Activated CD4-positive, alpha-beta T cell treated with anti-CD3 and anti-CD28 coated beads, Interleukin-2, amount 50 U/mL, for 24 hours (primary cell): ENCODE measurements around the gene ZDHHC20.
"Not testable (repeated sequence)": the region's sequence is repeated elsewhere in the genome, so short reads cannot be mapped to it uniquely, and the experiment has no call there.

ENCODE experiments used
- DNase-seq, 2 donors: peaks; one replicate each; pipeline ENCODE4 v3.0.0-alpha.2; 2020; ENCODE audit warnings: low read depth in 1 of 2, low spot score in 1 of 2

Gene ZDHHC20

DNA sequence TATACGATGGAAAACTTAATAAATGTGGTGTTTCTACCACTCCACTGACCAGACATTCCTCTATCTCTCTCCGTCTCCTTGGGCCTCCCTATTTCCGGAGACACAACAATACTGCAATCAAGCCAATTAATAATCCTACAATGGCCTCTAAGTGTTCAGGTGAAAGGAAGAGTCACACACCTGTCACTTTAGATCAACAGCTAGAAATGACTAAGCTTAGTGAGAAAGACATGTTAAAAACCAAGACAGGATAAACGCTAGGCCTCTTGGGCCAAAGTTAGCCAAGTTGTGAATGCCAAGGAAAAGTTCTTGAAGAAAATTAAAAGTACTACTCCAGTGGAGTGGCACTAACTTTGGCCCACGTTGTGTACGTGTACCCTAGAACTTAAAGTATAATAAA is 22.5 kb downstream of the ZDHHC20 start:
- no peak for DNase-seq

DNA sequence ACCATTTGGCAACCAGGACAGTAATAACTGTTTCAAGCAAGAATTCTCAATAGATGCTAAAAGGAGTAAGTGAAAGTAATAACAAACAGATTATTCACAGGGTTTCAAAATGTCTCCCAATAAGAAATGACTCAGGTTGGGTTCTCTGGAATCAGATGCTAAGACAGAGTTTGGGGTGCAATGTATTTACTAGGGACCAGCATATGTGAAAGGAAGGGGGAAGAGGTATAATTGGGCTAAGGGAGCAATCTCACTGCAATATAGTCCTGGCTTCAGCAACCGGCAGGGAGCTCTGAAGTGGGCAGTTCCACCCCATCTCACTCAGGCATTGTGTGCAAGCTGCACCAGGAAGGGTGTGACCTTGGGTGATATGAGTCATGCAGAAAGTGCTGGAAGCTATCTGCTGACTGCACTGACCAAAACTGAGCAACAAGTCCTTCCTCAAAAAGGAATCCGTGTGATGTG is 23.4 kb downstream of the ZDHHC20 start:
- peak in 1 of 2 donors; percentile 35 for DNase-seq

DNA sequence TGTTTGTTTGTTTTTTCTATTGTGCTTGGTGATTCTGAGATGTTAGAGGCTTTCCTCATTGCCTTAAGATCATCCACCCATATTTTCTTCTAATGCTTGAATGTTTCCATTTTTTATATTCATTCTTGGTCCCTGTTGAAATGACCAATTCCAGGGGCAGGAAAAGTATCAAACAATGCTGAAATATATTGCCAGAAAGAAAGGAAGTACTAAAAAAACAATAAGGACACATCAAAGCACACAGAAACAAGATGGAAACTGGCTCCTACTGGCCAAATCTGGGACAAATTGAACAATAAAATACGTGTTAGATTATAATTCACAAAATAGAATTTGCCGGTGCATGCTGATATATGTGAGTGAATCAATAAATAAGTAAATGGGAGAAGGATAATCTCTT is 23.9 kb downstream of the ZDHHC20 start:
- DNase-seq = no peak

DNA sequence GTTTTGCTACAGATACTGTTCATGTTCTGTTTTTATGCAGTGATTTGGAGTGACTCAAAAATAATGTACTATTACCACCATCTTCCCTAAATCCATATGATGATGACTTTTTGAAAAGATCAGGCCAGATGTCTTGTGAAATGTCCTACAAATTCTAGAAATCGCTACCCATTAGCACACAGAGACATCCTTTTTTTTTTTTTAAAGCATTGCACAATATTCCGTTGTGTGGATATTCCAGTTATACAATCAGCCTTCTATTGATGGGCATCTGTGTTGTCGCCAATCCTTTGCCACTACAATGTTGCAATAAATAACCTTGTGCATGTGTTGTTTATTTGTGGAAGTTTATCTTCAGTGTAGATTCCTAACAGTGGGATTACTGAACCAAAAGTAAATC is 24.5 kb downstream of the ZDHHC20 start:
- DNase-seq = no peak

DNA sequence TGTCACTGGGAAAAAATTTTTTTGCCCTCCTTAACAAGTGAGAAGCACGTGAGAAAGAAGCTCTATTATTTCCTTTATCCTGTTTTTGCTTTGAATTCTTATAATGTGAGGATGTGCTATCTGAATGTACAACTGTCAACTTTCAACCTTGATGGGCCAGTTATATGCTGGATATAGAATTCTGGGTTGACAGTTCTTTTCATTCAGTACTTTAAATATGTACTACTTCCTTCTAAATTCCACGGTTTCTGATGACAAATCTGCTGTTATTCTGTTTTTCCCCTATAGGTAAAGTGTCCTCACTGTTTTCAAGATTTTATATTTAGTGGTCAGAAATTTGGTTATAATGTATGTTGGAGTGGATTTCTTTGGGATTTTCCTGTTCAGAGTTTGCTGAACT is 29.9 kb downstream of the ZDHHC20 start:
- DNase-seq = no peak

DNA sequence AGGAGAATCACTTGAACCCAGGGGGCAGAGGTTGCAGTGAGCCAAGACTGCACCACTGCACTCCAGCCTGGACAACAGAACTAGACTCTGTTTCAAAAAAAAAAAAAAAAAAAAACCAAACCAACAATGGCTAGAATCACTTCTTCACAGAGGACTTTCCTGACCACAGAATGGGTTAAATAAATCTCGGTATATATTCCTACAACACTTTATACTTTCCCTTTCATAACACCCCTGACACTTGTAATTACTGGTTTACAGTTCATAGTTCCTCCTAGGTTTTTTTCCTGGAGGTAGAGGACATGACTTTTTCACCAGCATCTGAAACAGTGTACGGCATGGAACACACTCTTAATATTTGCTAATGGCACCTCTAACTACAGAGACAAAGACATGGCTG is 31.4 kb downstream of the ZDHHC20 start:
- DNase-seq = no peak

DNA sequence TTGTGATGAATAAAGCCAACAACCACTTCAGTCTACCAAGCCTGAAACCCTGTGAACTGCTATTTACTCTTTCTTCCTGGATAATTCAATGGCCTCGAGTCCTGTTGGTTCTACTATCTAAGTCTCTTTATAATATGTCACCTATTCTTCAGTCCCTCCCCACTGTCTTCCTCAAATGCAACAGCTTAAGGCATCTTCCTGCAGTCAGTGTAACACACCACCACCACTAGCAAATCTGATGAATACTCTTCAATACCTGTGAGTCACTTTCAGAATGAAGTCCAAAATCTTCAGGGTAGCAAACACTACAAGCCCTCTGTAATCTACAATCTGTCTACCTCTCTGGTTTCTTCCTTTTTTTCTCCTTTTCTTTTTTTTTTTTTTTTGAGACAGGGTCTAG is 32.9 kb downstream of the ZDHHC20 start:
- no peak for DNase-seq

DNA sequence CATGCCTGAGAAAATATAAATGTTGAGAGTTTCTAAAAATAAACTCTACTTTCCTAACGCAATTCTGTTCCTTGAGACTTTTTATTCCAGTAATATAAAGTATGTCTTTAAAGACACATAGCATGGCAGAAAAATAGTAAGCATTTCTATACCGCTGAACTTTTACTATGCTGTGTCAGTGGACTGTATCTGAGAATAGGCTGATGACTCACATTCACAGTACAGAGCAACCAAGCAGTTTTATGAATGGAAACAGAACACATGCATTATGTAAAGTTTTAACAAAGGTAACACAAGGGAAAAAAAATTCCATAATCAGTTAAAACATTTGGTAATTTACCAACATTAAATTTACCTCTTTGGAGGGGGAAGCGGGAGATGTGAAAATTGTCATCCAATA is 38.4 kb downstream of the ZDHHC20 start:
- DNase-seq = no peak

DNA sequence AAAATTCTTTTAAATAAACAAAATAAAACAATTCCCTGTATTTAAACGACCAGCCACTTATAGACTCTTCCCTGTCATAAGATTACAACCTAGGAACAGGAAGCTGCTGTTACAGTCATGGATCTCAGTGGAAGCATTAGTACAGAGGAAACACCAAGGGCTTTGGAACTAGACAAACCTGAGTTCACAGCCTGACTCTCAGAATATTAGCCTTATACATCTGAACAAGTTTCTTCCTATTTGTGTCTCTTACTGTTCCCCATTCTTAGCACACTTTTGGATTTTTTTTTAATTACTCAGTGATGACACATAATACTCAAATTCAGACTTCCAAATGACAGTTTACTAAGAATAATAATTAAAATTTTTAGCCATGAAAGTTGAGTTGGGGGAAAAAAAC is 46.1 kb downstream of the ZDHHC20 start:
- DNase-seq = no peak

DNA sequence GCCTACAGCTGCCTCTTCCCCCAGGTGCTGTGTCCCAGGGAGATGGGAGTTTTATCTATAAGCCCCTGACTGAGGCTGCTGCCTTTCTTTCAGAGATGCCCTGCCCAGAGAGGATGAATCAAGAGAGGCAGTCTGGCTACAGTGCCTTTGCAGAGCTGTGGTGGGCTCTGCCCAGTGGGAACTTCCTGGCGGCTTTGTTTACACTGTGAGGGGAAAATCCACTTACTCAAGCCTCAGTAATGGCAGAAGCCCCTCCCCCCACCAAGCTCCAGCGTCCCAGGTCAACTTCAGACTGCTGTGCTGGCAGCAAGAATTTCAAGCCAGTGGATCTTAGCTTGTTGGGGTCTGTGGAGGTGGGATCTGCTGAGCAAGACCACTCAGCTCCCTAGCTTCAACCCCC is 48.6 kb downstream of the ZDHHC20 start:
- not testable (repeated sequence) for DNase-seq

DNA sequence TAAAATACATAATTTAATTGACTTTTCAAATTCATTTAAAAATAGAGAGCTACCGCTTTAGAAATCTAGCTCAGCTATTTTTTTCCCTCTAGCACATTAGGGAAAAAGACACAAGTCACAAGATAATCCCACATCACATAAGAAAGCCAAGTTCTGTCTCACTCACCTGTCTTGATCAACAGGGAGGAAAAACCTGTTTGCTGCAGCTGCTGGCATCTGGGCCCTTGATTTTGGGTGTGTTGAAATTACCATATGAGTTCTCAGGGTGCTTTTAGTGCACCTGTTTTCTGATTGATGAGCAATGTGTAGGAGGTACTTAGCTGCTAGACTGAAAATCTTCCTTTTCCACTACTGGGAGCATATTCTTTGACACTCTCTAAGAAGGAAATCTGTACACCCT is 53.8 kb downstream of the ZDHHC20 start:
- no peak for DNase-seq

DNA sequence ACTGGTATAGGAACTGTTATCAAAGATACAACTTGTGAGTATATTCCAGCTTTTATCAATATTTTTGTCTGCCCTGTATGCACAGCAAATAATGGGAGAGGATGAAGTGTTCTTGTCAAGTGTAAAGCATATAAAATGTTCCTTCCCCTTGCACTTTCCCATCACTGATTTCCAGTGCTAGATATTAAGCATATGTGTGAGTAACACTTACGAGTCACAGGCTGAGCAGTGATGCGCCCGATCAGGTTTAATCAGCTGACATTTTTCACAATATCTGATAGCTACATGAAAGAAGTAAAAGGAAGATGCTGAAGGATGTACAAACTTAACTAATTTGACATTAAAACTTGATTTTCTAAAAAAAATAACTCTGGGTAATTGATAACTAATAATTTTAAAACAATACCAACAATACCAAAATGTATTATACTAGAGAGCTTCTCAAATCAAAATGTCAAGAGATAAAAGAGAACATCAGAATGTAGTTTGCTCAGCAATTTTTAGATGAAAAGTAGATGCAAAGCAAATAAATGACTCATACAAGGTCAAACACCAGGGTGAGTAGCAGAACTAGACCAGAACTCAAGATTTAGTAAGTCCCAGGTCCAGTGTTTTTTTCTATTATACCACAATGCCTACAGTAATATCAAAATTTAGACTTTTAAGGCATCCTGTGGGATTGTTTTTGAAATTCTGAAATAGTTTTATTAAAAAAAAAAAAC is 56.4 kb downstream of the ZDHHC20 start:
- peak in 1 of 2 donors; percentile 6 for DNase-seq

DNA sequence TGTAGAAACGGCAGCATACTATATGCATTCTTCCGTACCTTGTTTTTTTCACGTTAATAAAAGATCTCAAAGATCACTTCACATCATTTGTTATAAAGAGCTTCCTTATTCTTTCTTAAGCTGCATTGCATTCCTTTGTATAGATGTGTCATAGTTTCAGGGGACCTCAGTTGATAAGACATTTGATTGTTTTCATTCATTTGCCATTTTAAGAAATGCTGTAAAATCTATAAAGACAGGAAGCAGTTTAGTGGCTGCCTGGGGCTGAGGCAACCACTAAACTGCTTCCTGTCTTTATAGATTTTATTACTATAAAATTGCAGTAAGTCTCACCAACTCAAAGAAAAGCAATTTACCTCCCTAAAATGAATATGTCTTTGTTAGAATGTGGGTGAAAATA is 59.4 kb downstream of the ZDHHC20 start:
- DNase-seq = no peak

DNA sequence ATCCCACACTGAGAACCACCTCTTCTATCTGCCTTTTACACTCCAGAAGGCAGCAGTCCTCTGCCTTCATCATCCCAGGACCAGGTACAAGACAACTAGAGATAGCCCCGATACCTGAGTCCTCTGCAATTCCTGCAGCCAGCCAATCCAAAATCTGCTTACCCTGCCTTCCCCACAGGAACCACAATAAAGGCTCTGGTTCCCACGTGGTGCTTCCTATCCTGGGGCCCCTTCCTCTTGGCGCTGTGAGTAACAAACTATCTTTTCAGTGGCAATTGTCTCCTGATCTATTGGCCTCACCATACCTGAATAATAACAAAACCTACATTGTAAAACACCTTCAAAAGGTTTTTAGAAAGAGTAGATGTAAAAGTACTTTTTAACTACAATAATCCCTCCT is 63.1 kb downstream of the ZDHHC20 start:
- peak in 1 of 2 donors; percentile 5 for DNase-seq

DNA sequence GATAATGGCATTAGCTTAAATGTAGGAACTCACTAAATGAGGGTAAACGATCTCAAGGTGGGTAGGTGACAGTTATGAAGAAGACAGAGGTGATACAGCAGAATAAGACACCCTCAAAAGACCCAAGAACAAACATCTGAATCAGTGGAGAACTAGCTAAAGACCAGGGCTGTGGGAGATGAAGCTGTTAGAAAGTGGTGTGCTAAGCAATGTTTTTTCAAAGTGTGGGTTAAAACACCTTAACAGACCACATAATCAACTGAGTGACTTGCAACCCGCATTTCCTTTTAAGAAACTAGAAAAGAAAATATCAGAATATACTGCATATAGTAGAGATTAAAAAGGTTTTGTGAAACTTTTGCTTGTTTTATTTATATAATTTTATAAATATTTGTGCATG is 70.0 kb downstream of the ZDHHC20 start:
- no peak for DNase-seq

DNA sequence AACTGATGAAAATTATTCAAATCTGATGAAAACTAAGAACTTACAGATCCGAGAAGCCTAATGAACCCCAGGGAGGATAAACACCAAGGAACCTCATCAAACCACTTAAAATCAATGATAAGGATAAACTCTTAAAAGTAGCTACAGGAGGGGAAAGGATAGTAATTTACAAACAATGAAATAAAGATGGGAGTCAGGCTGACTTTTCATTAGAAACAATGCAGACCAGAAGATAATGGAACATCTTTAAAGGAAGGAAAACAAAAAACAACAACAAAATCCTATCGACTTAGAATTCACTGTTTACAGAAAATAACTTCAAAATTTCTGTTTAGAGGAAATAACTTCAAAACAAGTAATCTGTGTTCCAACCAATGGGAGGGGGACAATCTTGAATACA is 73.4 kb downstream of the ZDHHC20 start:
- DNase-seq = no peak

DNA sequence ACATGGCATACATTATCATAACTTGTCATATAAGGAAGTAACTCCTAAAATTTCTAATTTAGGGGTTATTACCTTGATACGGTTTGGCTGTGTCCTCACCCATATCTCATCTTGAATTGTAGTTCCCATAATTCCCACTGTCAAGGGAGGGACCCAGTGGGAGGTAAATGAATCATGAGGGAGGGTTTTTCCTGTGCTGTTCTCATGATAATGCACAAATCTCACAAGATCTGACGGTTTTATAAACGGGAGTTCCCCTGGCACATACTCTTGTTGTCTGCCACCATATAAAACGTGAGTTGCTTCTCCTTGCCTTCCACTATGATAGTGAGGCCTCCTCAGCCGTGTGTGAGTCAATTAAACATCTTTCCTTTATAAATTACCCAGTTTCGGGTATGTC is 76.0 kb downstream of the ZDHHC20 start:
- DNase-seq = no peak

DNA sequence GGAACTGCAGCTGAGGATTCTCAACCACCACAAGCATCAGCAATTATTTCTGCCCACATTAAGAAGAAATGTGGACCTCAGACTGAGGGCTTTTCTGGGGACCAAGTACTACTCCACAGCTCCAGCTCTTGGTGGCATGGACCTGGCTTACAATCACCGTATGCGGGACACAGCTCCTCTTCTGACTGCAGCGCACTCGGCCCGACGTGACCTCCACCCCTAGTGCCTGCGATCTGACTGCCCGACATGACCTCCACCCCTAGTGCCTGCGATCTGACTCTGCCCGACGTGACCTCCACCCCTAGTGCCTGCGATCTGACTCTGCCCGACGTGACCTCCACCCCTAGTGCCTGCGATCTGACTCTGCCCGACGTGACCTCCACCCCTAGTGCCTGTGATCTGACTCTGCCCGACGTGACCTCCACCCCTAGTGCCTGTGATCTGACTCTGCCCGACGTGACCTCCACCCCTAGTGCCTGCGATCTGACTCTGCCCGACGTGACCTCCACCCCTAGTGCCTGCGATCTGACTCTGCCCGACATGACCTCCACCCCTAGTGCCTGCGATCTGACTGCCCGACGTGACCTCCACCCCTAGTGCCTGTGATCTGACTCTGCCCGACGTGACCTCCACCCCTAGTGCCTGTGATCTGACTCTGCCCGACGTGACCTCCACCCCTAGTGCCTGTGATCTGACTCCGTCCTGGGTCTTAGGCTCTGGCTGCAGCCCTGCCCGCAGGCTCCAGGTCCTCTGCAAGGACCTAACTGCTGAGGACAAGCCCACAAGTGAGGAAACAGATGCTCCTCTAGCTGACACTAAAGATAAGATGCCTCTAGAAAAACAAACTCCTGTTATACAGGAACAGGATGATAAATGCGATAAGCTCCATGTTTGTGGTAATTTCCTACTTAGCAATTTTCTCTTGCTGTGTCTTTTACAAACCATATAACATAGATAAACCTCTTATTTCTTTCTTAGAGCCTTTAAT is 81.8 kb downstream of the ZDHHC20 start:
- DNase-seq = not testable (repeated sequence)

DNA sequence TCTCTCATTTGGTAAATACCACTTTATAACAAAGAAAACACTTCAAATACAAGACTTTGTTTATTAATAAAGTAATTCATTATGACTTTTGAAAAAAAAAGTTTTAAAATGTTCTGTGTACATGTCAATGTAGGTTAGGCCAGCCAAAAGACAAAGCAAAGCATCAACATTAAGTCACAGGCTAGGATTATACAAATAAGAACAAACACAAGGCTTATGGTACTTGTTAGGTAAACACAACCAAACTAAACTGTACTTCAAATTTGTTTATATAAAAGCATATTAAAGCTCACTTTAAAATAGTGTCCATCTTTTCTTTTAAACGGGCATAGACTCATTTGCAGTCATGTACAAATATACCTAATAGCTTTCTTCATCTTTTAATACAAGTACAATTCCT is 86.6 kb downstream of the ZDHHC20 start:
- no peak for DNase-seq

DNA sequence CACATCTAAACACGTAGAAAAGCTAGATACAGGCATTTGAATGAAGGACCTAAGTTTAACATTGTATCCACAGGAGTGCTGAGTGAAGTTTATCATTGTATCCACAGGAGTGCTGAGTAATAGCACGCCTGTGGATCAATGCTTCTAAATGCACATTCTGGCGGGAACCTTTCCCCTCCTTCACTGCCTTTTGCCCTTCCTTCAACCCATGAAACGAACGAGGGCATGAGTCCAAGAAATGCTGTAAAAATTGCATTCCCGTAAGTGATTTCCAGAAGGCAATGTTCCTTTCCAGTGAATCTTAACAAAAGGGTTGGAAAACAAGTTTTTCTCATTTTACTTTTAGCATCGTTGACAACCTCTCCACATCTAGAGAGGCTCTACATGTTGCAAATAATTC is 88.1 kb downstream of the ZDHHC20 start:
- DNase-seq = no peak

DNA sequence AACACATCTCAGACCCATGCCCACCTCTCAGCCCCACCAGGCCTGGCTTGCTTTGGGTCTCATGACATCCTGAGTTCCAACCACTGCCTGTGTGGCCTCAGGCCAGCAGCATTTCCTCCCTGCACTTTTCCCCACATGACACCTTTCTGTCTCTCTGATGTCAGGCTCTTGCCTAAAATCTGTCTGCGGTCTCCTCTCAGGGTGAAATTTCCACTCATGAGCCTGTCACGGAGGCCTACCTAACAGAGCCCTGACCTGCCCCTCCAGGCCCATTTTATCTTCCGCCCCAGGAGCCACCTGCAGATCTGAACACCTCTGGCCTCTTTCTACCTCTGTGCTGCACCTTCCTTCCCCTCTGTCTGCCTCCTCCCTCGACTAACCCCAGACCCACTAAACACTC is 93.5 kb downstream of the ZDHHC20 start:
- DNase-seq = no peak

DNA sequence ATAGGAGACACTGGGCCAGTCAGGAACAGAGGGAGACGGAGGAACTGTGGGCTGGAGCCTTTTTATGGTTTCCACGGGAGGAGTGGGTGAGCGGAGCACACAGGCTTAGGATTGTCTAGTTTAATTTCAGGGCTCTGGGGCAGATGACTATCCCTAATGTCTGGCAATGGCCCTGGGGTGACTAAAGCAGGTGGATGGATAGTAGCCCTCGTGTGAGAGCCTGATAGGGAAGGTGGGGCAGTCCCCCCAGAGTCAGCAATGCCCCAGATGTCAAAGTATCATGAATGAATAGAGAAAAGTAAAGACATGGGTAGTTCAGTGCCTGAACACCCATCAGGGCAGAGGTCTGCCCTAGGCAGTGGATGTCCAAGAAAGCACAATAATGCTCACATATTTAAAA is 94.2 kb downstream of the ZDHHC20 start:
- DNase-seq = no peak
